Skeletal muscle cell (primary cell): ENCODE data around the gene LBX2.

ENCODE experiments used
- DNase-seq: peaks from one replicate; pipeline ENCODE4 v3.0.0-alpha.2; 2010; ENCODE audit warnings: low read depth
- H3K4me3 ChIP-seq: 2 replicates; pipeline ENCODE4 v1.5.1; 2011; ENCODE audit warnings: low read depth, mild to moderate bottlenecking, control low read depth, low read length, moderate library complexity

The LBX2 gene

DNA sequence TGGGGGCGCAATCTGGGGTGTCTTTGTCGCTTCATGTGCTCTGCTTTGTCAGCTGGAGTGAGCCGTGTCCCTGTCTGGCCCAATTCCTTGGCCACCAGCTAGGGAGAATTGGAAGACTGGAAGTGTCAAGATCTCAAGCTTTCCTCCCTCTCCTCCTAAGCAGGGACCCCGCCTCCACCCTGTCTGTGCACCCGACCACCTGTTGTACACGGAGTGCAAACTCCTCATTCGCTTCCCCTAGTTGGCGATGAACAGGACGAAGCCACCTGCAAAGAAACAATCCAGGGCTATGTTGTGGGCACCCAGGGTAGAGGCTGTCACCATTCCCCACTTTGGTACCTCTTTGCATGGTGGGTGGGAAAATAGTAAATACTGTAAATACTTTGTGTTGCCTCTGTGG is 28.3 kb upstream of the LBX2 start:
- no peak overlapping the region for H3K4me3 ChIP-seq
- DNase-seq = no peak

DNA sequence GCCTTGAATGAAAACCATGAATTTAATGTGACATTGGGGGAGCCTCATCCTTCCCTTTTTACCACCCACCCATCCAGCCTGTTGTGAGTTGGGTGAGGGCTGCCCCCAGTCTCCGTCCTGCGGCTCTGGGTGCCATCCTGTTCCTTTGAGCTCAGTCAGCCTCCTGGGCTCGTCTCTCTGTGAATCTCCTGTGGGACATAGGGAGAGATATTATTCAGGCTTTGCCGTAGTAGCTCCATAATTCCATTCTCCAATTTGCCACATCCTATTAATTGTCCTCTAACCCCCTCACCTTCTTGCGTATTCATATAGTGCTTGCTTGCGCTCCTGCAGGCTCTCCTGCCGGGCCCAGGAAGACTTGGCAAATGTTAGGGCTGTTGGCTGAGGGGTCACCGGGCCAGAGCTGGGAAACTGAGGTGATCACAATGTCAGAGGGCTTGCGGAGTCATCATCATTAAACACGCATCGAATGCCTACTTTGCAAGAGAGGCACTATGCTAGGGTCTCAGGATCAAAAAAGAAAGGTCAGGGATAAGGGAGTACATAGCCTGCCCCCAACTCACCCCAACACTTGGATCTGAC is 27.3 kb upstream of the LBX2 start:
- H3K4me3 ChIP-seq = no peak overlapping the region

DNA sequence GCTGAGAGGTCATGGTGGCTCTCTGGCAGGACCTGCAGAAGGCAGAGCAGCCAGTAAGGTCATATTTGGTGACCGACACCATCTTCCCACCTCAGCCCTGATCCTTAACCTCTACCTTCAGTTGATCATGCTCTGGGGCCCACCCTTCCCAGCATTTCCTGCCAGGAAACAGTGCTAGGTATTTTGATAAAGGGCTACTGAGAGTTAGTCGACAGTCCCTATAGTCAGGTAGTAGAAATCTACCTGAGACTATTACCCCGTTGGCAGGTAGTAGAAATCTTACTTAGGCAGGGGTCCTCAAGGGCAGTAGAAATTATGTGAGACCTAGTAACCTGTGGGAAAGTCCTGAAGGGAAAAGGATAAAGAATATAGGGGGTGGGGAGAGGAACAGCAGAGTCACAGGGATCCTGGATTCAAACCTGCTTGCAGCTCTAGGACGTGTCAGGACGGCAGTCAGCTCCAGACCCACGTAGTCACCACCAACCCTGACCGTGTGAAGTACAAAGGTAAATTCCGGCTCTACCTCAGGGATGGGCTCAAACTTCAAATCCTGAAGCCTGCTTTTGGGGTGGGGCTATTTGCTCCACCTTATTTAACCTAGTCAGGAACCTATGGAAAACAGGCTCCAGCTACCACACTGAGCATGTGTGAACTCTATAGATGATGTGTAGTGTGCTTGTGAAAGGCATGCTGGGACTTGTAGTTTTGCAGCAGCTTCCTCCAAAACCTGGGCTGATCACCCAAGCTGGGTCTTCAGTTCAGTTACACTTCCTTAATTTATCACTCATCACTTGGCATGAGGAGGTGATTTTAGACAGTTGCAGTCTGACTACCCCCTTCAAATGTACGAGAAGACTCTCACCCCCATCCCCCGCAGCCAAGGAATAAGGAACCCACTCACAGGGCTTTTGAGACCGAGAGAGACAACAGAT is 26.6 kb upstream of the LBX2 start, which contains the start of gene DQX1:
TSS of gene DQX1 (minus strand) at position 515 of the 932 bp plus-strand sequence. CDS start at position 13, 502 bp downstream.
- H3K4me3 ChIP-seq = no peak within 1 kb of the TSS
- DNase-seq = no peak

More for the DNA sequence above, 27.3 kb upstream of the LBX2 start:
- DNase-seq = no peak

- H3K4me3 ChIP-seq = no peak overlapping the region
- DNase-seq = no peak
Observed at GRCh38 chr2:74524955-74525716, 25.7 kb upstream of the LBX2 start.

- no peak overlapping the region for H3K4me3 ChIP-seq
- no peak for DNase-seq
Observed at GRCh38 chr2:74524005-74524404, 24.6 kb upstream of the LBX2 start.

- H3K4me3 ChIP-seq = no peak overlapping the region
- DNase-seq = no peak
Observed at GRCh38 chr2:74522516-74522915, 23.1 kb upstream of the LBX2 start.

DNA sequence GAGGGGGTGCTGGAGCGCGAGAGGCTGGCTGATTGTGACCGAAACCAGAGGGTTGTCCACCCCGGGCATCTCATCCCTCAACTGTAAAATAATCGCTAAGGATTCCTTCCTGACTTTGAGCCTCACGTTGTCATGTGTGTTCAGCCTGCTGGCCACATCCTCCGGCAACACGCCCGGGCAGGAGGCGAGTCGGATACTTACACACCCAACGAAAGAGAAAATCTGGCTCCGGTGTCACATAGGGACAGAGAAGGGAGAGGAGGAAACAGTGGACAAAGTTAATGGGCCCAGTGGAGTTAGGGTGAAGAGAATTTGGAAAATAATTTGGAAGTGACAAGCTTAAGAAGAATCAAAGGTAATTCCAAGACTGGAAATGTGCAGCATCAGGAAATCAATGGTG is 17.2 kb upstream of the LBX2 start:
- no peak for DNase-seq
- H3K4me3 ChIP-seq = no peak overlapping the region

- peak overlapping the region; percentile 17 for H3K4me3 ChIP-seq
- DNase-seq = no peak
Observed at GRCh38 chr2:74515981-74516633, 16.7 kb upstream of the LBX2 start.

DNA sequence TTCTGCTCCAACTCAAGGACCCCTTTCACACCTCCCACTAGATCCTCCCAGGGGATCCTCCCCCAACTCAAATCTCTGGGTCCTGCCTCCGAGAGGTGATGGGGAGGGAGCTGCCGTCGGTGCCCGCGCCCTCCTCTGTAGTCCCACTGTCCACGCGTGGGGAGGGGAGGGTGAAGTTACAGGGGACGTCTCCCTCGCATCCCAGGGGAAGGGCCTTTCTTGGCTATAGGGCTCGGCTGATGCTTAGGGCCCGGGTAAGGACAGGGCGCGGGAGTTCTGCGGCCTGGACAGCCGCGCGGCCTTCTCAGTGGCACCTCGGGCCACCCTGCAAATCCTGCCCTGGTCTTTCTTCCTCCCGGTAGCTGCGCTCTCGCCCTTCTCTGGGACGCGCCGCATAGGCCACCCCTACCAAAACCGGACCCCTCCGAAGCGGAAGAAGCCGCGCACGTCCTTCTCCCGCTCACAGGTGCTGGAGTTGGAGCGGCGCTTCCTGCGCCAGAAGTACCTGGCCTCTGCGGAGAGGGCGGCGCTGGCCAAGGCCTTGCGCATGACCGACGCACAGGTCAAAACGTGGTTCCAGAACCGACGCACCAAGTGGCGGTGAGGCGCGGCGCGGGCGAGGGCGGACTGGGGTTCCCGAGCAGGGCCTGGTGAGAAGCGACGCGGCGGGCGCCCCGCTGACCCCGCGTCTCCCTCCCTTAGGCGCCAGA is 16.0 kb upstream of the LBX2 start:
- no peak for DNase-seq
- H3K4me3 ChIP-seq = no peak overlapping the region

DNA sequence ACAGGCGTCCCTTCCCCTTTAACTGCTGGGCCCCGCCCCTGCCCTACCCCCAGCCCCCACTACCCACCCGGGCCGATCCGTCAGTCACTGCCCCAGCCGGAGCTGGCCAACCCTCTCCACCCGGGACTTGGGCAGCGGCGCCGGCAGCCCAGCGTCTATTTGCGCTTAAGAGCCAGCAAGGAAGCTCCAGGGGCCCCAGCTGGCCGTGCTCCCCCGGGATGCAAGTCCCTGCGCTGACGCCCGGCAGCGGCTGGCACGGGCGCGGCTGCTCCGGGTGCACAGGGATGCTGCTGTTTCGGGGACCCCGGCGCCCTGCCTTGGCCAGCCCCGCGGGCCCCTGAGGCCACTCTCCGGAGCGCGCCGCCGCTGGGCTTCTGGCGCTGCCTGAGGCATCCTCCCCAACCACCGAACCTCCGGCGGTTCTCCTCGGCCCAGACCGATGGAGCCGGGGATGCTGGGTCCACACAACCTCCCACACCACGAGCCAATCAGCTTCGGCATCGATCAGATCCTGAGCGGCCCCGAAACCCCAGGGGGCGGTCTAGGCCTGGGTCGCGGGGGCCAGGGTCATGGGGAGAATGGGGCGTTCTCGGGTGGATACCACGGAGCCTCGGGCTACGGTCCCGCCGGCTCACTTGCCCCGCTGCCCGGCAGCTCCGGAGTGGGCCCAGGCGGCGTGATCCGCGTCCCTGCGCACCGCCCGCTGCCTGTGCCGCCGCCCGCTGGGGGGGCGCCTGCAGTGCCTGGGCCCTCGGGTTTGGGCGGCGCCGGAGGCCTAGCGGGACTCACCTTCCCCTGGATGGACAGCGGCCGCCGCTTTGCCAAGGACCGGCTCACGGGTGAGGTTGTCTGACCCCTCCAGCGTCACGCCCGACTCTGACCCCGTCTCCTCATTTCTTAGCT is 15.2 kb upstream of the LBX2 start, which contains the start of gene TLX2:
TSS of gene TLX2 (plus strand) at position 83 of the 903 bp plus-strand sequence. CDS start at position 440, 357 bp downstream.
- no peak for DNase-seq
- H3K4me3 ChIP-seq = no peak within 1 kb of the TSS

DNA sequence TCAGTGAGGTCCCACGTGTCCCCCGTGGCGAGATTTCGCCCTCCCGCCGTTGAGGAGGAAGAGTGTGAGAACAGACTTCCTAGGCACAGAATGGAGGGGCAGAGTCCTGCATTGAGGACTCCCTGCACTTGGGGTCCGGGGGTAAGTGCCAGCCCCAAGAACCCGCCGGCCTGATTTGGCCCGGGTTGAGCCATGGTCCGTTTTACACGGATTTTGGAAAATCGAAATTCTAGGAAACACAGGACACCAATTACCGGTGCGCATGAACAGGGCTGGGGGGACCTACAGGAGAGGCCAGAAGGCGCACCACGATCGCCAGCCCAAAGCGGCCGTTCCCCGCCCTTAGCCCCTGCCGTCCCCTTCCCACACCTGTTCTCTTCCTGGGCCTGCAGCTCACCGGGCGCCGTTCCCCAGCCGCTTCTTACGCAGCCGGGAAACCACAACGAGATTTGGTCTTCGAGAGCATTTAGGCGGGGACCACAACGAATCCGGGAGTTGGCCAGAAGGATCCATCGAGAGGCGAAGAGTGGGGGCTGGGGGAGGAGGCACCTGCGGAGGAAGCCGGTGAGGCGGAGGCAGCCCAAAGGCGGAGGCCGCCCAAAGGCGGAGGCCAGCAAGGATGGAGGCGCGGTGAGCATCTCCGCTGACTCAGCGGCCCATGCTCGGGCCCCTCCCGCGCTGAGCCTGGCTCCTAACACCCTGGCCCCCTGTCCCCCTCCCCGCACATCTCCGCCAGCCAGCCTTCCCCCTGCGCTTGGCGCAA is 14.4 kb upstream of the LBX2 start:
- no peak for DNase-seq
- H3K4me3 ChIP-seq = no peak overlapping the region

GRCh38 chr2:74512744-74513604 is 13.6 kb upstream of the LBX2 start:
- no peak overlapping the region for H3K4me3 ChIP-seq
- DNase-seq = no peak

DNA sequence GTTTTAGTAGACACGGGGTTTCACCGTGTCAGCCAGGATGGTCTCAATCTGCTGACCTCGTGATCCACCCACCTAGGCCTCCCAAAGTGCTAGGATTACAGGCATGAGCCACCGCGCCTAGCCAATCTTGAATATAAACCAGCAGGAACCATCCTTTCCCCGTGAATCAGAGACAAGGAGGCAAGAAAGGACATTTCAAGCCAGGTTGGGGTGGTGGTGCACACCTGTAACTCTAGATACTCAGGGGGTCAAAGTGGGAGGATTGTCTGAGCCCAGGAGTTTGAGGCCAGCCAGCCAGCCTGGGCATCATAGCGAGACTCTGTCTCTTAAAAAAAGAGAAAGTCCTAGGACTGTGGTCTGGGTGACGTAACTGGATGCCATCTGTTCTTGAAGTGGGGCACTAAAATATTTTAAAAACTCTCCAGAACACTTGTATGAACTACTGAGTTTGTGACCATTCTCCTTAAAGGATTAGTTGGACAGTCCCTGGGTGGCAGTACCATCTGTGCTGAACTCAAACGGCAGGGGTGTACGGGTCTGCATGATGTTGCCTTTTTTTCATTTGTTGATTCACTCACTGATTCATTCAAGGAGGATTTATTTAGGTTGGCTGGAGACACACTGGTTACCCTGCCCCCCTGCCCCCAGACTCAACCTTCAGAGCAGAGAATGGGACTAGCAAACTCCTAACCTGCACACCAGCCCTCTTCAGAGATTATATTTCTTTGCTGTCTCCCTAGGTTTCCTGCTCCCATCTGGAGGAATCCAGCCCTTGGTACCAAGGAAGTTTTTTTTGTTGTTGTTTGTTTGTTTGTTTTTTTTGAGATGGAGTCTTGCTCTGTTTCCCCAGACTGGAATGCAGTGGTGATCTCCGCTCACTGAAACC is 11.9 kb upstream of the LBX2 start:
- no peak overlapping the region for H3K4me3 ChIP-seq
- DNase-seq = no peak

GRCh38 chr2:74510272-74510671 is 10.9 kb upstream of the LBX2 start:
- DNase-seq = no peak
- H3K4me3 ChIP-seq = no peak overlapping the region

DNA sequence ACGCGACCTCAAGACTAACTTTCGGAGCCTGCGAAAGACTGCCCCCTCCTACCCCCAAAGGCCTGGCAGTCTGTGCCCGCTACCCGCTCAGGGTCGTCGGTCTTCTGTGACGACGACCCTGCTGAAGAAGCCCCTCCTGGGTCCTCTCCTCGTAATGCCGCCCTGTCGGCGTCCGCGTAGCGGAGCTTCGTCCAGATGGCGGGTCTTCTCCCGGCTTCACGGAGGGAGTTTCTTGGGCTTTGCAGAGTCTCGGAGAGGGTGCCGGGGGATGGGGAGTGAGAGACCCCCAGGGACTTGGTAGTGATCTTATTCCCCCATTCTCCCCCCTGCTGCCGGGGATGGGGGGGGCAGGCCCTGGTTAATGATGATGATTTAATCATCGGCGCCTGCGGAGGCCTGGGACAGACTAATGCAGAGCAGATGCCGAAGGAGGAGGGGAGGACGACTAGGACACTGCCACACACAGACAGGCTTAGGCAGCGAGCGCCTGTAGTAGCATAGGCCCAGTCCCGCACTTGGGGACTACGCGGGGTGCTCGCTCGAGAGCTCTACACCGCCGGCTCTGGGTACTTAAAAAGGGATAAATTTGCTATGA is 8.6 kb upstream of the LBX2 start:
- H3K4me3 ChIP-seq = peak overlapping the region; percentile 89
- no peak for DNase-seq
